GM19193 (cell line): ENCODE data around the gene CDH23.

Experiments used
- POLR2A ChIP-seq: IDR thresholded peaks from 4 replicates; pipeline ENCODE4 v1.6.1; 2011; ENCODE audit not compliant: insufficient read depth, insufficient read length; ENCODE audit errors: extremely low read depth

Gene CDH23

GRCh38 chr10:71482620-71483019 is 85.9 kb downstream of the CDH23 start:
- TF ChIP-seq POLR2A = no peak

- no peak for TF ChIP-seq POLR2A
These were observed 86.4 kb downstream of the CDH23 start for GRCh38 chr10:71483135-71483534.

- TF ChIP-seq POLR2A = no peak
These were observed 87.4 kb downstream of the CDH23 start for GRCh38 chr10:71483885-71484751.

- no peak for TF ChIP-seq POLR2A
These were observed 89.9 kb downstream of the CDH23 start for GRCh38 chr10:71486484-71487114.

GRCh38 chr10:71487726-71488125 is 91.0 kb downstream of the CDH23 start:
- TF ChIP-seq POLR2A = no peak

- no peak for TF ChIP-seq POLR2A
These were observed 92.4 kb downstream of the CDH23 start for GRCh38 chr10:71489077-71489476.

GRCh38 chr10:71492872-71493271 is 96.2 kb downstream of the CDH23 start:
- no peak for TF ChIP-seq POLR2A

GRCh38 chr10:71493741-71494140 is 97.0 kb downstream of the CDH23 start:
- no peak for TF ChIP-seq POLR2A

- no peak for TF ChIP-seq POLR2A
These were observed 97.8 kb downstream of the CDH23 start for GRCh38 chr10:71494476-71494875.

GRCh38 chr10:71494980-71495381 is 98.3 kb downstream of the CDH23 start:
- TF ChIP-seq POLR2A = no peak

GRCh38 chr10:71496927-71497762 is 100.4 kb downstream of the CDH23 start:
- no peak for TF ChIP-seq POLR2A

- no peak for TF ChIP-seq POLR2A
These were observed 101.1 kb downstream of the CDH23 start for GRCh38 chr10:71497763-71498326.

- no peak for TF ChIP-seq POLR2A
These were observed 104.7 kb downstream of the CDH23 start for GRCh38 chr10:71501402-71501801.

- TF ChIP-seq POLR2A = no peak
These were observed 105.5 kb downstream of the CDH23 start for GRCh38 chr10:71502190-71502589.

GRCh38 chr10:71502851-71503250 is 106.1 kb downstream of the CDH23 start:
- TF ChIP-seq POLR2A = no peak
